CD4-positive, alpha-beta T cell treated with Interleukin-2 at 100 ng/mL for 4 hours (primary cell): Measurements from ENCODE around the gene BST2.
A peak's percentile ranks its signal among the peaks of the same experiment; 100 is the strongest.

Source experiments
- DNase-seq: peaks from one replicate; pipeline ENCODE4 v3.0.0-alpha.2; 2020; ENCODE audit warnings: low spot score

The BST2 gene, protein sequence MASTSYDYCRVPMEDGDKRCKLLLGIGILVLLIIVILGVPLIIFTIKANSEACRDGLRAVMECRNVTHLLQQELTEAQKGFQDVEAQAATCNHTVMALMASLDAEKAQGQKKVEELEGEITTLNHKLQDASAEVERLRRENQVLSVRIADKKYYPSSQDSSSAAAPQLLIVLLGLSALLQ

DNA sequence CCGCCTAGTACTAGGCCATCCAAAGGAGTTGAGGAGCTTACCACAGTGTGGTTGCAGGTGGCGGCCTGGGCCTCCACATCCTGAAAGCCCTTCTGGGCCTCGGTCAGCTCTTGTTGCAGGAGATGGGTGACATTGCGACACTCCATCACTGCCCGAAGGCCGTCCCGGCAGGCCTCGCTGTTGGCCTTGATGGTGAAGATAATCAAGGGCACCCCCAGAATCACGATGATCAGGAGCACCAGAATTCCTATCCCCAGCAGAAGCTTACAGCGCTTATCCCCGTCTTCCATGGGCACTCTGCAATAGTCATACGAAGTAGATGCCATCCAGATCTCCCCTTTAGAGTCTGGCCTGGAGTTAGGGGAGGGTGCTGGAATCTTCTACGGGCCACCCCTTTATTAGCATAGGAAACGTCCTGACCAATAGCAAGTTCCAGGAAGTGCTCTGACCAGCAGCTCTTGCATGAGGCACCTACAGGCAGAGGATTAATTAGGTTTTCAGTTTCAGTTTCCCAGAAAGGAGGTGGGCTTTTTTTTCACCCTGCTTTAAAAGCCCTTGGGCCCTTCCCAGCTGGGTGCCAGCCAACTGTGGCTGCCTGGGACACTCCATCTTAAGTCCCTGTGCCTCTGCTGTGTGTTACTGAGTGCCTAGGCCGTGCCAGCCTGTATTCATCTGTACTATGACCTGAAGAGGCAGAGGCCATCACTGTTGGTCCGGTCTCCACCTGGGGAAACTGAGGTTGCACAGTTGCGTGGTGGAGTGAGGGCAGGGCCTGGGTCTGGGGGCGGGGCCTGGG, at the start of gene BST2:
BST2 (minus strand) TSS at position 381 of the 796 bp plus-strand sequence; CDS start at position 326, 55 bp downstream.
- DNase-seq, result peak; percentile 74

- DNase-seq, result no peak
These were observed 49.2 kb upstream of the BST2 start for GRCh38 chr19:17454576-17455071.

DNA sequence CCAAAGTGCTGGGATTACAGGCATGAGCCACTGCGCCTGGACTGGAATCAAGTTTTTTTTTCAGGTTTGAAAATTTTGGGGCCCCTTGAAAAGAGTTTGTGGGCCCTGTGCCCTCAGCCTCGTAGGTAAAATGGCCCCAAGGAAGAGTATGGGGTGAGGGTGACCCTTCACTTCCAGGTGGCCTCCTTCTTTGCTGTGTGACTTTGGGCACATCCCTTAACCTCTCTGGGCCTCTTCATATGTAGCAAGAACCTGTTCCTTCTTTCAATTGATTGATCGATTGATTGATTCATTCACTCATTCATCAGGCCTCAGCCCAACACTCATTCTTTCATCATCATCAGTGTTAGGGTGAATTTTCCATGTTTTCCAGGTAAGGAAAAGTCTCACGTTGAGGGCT, 46.4 kb upstream of the BST2 start:
- DNase-seq, result no peak

GRCh38 chr19:17450264-17451075, 45.0 kb upstream of the BST2 start:
- peak; percentile 57 for DNase-seq

DNA sequence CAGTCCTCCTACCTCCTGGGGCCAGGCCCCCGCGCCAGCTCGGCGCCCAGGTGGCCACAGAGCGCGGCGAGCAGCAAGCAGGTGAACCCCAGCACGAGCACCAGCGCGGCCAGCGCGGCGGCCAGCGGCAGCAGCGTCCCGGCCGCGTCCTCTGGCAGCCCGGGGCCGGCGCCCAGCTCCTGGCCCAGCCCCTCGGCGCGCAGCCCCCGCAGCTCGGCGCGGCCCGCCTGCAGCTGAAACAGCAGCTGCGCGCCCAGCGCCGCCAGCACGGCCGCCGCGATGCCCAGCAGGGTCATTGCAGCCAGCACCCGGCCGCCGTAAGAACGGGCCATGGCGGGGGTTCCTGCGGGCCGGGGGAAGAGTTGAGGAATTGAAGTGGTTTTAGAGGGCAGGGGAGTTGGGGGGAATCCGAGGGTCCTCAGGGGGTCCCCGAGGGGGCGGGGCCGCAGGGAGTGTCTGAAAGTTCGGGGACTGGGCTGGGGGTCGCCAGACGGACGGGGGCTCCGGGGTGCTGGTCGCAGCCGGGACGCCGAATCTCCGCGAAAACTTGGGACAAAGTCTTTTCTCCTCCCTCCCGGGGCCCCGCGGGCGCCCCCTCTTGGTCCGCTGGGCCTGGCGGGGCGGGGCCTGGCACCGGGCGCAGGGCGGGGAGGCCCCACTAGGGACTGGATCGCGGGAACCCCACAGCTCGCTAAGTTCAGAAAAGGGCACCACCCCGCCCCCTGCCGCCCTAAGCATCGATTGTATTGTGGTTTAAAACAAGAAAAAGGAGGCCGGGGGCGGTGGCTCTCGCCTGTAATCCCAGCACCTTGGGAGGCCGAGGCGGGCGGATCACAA, 42.9 kb upstream of the BST2 start, which contains the start of gene TMEM221:
TMEM221 (minus strand) TSS at position 538 of the 837 bp plus-strand sequence; CDS start at position 332, 206 bp downstream.
- peak; percentile 50 for DNase-seq

DNA sequence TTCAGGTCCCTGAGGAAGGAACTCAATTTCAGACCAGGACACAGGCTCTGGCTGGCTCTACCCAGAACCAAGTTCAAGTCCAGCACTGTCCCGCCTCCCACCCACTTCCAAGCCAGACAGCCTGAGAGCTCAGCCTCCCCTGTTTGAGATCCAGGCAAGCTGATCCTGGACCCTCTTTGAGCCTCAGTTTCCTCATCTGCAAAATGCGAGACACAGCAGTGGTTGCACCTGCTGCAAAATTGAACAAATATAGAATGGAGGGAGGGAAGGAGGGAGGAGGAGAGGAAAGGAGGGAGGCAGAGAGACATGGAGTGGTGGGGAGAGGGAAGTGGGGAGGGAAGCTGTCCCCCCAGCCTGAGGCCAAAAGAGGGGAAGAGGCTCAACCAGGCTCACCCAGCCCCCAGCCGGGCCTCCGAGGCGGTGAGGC, 42.3 kb upstream of the BST2 start:
- no peak for DNase-seq

DNA sequence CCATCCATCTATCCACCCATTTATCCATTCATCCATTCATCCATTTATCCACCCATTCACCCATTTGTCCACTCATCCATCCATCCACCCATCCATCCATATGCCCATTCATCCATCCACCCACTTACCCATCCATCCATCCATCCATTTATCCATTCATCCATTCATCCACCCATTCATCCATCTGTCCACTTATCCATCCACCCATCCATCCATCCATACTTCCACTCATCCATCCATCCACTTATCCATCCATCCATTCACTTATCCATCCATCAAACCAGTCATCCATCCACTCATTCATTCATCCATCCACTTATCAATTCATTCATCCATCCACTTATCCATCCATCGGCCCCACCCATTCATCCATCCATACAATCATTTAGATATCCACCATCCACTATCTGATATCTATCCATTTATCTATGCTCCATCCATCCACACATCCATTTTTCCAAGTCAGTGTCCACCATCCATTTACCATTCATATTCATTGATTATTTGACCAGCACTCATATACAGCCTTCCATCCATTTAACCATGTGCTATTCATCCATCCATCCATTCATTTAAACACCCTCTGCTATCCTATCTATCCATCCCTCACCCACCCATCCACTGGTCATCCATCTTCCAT, 40.2 kb upstream of the BST2 start:
- no peak for DNase-seq

DNA sequence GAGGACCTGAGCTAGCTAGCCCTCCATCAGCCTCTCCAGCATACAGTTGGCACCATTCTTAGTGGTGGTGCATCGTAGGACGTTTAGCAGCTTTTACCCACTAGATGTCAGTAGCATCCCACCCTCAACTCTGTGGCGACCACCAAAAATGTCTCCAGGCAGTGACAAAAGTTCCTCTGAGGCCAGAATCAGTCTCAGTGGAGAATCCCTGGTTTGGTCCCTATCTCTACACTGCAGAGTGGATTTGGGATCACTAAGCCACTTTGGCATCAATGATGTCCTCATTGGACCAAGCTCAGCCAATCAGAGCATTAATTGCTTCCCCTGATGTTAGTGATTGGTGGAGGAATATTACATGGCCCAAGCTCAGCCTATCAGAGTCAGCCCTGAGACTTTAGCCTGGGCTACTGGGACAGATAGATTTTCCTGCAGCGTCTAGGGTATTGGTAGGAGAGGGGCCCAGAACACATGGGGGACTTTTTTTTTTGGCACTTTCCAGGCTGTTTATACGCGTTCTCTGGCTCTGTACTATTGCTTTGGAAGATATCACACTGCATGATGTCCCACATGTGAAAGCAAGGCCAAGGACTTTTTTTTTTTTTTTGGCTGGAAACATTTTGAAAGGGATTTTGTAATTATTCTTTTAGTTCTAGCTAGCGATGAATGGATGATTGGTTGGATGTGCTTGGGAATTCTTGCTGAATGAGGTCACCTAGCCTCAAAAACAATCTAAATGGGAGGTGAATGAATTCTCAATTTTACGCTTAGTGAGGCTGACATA, 36.0 kb upstream of the BST2 start:
- peak; percentile 13 for DNase-seq

DNA sequence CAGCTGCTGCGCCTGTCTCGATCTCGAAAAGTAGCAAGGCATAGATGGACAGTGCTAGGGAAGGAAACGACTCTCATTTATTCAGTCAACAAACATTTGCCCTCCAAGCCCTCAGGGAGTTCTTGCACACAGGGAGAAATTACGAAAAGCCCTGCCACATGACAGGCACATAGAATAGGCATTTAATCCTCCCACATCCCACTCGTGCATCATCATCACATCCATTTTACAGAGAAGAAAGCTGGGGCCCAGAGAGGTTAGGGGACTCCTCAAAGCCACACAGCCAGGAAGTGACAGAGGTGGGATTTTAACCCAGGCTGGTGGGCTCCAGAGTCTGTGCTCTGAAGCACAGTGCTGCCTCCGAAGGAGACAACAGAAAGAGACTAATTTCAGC, 31.4 kb upstream of the BST2 start:
- no peak for DNase-seq

DNA sequence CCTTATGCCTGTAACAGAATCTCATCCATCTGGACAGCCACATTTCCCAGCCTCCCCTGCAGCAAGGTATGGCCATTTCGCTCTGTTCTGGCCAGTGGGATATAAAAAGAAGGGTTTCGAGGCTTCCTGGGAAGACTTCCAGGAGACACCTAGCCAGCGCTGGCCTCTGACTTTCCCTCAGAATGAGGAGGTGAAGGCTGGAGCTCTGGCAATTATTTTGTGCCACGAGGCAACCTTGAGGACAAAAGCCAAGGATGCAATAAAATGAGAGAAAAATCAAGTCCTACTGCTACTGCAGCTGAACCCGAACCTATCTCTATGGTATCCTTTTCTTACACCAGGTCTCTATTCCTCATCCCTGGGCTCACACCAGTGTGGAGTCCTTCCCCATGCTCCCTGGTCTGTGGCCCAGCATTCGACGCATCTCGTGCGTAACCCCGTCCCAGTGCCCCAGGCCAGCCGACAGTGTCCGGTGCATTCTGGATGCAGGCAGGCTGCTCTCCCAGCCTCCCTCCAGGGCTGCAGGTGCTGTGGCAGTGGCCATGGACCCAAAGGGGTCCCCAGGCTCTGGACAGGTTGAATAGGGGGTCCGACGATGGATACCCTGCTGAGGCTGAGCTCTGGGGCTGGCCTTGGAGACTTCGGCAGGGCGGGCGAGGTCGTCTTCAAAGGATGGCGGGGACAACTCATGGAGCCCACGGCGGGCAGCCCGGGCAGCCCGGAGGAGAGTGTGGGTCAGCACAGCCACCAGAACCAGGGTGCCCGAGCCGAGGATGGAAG, 30.9 kb upstream of the BST2 start:
- DNase-seq, result no peak

DNA sequence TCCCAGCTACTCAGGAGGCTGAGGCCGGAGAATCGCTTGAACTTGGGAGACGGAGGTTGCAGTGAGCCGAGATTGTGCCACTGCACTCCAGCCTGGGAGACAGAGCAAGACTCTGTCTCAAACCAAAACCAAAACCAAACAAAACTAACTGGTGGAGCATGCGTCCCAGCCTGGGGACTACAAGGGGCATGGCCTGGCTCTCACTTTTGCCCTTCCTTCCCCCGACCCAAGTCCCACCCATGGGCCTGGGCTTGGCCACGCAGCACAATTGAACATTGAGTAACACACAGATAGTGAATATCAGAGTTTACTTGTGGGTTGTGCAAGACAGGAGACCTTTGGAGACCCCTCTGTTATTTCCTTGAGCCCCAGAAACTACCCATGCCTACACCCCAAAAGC, 29.8 kb upstream of the BST2 start:
- no peak for DNase-seq

GRCh38 chr19:17431417-17431816, 26.0 kb upstream of the BST2 start:
- no peak for DNase-seq

DNA sequence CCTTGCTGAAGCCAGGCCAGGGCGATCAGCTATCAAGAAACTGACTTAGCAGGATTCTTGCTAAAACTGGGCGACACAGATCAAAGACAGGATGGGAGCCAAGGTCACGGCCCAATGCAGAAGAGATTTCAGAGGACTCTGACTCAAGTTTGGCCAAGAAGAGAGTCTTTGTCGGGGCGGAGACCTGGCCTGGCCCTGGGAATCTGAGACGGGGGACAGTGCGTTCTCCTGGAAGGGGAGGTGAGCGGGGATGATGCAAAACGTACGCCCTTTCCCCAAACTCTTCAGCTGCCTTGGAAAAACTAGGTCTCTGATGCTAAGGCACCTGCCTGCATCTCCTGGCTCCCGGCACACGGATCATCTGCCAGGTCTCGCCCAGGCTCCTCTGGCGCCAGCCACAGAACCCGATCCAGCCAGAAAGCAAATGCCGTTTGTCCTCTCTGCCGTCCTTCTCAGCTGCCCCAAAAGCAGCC, 24.2 kb upstream of the BST2 start:
- no peak for DNase-seq

GRCh38 chr19:17424743-17425365, 19.4 kb upstream of the BST2 start:
- DNase-seq, result no peak

DNA sequence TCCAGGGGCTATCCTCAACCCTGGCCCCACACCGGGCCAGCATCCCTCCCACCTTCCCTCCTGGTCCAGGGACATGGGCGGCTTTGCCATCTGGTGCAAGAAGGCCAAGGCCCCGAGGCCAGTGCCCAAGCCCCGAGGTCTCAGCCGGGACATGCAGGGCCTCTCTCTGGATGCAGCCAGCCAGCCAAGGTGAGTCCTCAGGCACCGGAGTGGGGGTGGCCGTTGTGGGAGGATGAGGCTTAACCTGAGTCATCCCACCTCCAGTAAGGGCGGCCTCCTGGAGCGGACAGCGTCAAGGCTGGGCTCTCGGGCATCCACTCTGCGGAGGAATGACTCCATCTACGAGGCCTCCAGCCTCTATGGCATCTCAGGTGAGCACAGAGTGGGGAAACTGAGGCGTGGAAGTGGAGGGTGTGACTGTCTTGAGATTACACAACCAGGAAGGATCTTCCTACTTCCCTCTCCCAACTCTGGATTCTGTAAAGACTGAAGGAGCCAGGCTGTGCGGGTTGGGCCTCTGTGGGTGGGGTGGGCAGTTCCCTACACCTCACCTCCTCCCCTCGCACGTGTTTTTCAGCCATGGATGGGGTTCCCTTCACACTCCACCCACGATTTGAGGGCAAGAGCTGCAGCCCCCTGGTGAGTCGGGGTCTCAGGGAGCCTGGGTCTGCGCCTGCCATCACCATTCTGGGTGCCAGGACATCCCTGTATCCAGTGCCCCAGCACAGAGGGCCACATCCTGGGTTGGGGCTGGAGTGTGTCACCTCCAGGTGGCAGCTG, 18.2 kb upstream of the BST2 start:
- no peak for DNase-seq

DNA sequence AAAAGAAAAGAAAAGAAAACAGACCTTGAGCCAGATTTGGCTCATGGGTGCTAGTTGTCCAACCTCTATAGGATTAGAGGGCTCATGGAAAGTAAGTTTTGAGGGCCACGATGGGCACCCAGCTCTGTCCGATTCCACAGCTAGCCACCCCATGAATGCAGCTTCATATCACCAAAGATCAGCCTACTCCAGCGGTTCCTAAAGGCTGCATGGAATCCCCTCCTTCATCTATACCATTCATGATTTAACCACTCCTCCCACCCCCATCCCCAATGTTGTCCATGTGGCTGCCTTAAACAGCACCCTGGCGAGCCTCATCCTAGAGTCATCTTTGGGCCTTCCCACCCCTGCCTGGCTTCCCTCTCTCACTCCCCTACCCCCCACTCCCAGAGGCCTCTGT, 16.5 kb upstream of the BST2 start:
- DNase-seq, result no peak

DNA sequence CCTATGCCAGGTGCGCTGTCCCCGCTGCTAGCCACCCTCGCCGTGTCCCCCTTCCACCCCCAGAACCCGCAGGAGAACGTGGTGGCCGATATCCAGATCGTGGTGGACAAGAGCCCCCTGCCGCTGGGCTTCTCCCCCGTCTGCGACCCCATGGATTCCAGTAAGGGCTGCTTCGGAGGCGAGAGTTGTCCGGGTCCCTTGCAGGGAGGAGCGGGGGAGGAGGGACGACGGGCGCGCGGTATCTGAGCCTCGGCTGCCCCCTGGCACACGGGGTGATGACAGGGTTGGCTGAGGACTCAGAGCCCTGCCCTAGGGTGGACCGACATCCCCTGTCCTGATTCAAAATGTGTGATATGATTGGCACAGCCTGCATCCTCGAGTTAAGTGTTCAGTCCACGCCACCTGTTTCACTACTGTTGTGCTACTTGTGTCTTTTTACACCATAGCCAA, 15.1 kb upstream of the BST2 start:
- peak; percentile 23 for DNase-seq
